PFSK-1 (cell line): Measurements from ENCODE around the gene PPM1N.

Experiments
- FOXP2 ChIP-seq: optimal IDR thresholded peaks from 2 replicates; pipeline ENCODE3; 2011; ENCODE audit warnings: borderline replicate concordance, control low read depth, inconsistent platforms; ENCODE audit not compliant: insufficient read depth; ENCODE audit errors: extremely low read length, extremely low read depth
- POLR2AphosphoS5 ChIP-seq: IDR thresholded peaks from 2 replicates; pipeline ENCODE4 v1.6.1; 2012; ENCODE audit warnings: low read depth, mild to moderate bottlenecking, control low read depth, low read length, moderate library complexity
- REST ChIP-seq, 2 experiments: IDR thresholded peaks; 2 replicates each; pipeline versions ENCODE4 v1.6.1 to v1.8.0; 2011 to 2012; ENCODE audit warnings: low read depth in 2 of 2, low read length in 2 of 2, control low read depth in 1 of 2, inconsistent platforms in 1 of 2, mild to moderate bottlenecking in 1 of 2, moderate library complexity in 1 of 2; ENCODE audit not compliant: insufficient read depth in 1 of 2
- SIN3A ChIP-seq: IDR thresholded peaks from 2 replicates; pipeline ENCODE4 v1.6.1; 2012; ENCODE audit warnings: mild to moderate bottlenecking, low read length, moderate library complexity, borderline replicate concordance; ENCODE audit not compliant: insufficient read depth
- TAF1 ChIP-seq: IDR thresholded peaks from 2 replicates; pipeline ENCODE4 v1.6.1; 2012; ENCODE audit warnings: low read length, control low read depth, borderline replicate concordance; ENCODE audit not compliant: insufficient read depth

The PPM1N gene

GRCh38 chr19:45542234-45542668 lies 44.0 kb downstream of the PPM1N start:
- TF ChIP-seq SIN3A, result no peak
- TF ChIP-seq POLR2AphosphoS5, result no peak

GRCh38 chr19:45547211-45547770 lies 49.0 kb downstream of the PPM1N start:
- no peak for TF ChIP-seq POLR2AphosphoS5
- no peak for TF ChIP-seq TAF1
- no peak for TF ChIP-seq FOXP2
- TF ChIP-seq REST (IDR thresholded peaks at IDR 0.05; ENCODE audit: insufficient read depth in 1 of 2, low read depth in 2 of 2, low read length in 2 of 2), result no peak
- no peak for TF ChIP-seq SIN3A

GRCh38 chr19:45547965-45548609 lies 49.8 kb downstream of the PPM1N start:
- TF ChIP-seq FOXP2 (no peak), TAF1 (no peak), SIN3A (no peak), REST (IDR thresholded peaks at IDR 0.05; ENCODE audit: insufficient read depth in 1 of 2, low read depth in 2 of 2, low read length in 2 of 2) (no peak), POLR2AphosphoS5 (no peak)
